ENCODE results near the gene EAF2.

- TF ChIP-seq POLR2A (IDR thresholded peaks at IDR 0.05; ENCODE audit: low read length) (no peak), GATA1 (IDR thresholded peaks at IDR 0.05; ENCODE audit: low read depth, low read length) (no peak)
Observed at GRCh38 chr3:121809249-121809648, 25.8 kb upstream of the EAF2 start.

Data from erythroblast (primary cell).